Esophagus squamous epithelium (tissue), 4 donors: Measurements from ENCODE around the gene AUTS2.

Source experiments
- CTCF ChIP-seq, 6 experiments: fragments of 450-650 bp in 4 of 6; fragments of 200-600 bp in 2 of 6; sonication (generic) in 2 of 6; IDR thresholded peaks; one replicate each; pipeline ENCODE4 v1.5.1; 2016 to 2019; ENCODE audit warnings: antibody characterized with exemption in 6 of 6, mild to moderate bottlenecking in 4 of 6, moderate library complexity in 4 of 6
- POLR2A ChIP-seq, 4 donors: fragments of 450-650 bp; IDR thresholded peaks; one replicate each; pipeline ENCODE4 v1.6.1; 2017; ENCODE audit warnings: antibody characterized with exemption in 4 of 4, mild to moderate bottlenecking in 4 of 4, moderate library complexity in 3 of 4

- TF ChIP-seq POLR2A (IDR thresholded peaks at IDR 0.05) (no peak), CTCF (IDR thresholded peaks at IDR 0.05) (no peak)
Observed at GRCh38 chr7:70392256-70392876, 794.1 kb downstream of the AUTS2 start.
